ENCODE data around the gene ARHGEF40. TPM values are rescaled to one million over a fixed set of nuclear protein-coding genes. Genes with fewer than 3 reads are reported as not detected.

ARHGEF40 gene
- total and polyA plus RNA-seq, 10 of the 15 experiments (the other 5 are each of a cell fraction or from before 2014, with no cell fraction given) = 0.03 to 0.31 (median 0.08) TPM; not detected in 2

GRCh38 chr14:21071225-21072030 lies 1.3 kb downstream of the ARHGEF40 start (continued):
- TF ChIP-seq, protein P1, sequence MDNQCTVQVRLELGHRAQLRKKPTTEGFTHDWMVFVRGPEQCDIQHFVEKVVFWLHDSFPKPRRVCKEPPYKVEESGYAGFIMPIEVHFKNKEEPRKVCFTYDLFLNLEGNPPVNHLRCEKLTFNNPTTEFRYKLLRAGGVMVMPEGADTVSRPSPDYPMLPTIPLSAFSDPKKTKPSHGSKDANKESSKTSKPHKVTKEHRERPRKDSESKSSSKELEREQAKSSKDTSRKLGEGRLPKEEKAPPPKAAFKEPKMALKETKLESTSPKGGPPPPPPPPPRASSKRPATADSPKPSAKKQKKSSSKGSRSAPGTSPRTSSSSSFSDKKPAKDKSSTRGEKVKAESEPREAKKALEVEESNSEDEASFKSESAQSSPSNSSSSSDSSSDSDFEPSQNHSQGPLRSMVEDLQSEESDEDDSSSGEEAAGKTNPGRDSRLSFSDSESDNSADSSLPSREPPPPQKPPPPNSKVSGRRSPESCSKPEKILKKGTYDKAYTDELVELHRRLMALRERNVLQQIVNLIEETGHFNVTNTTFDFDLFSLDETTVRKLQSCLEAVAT (IDR thresholded peaks at IDR 0.05) = no peak
- TF ChIP-seq EED (IDR thresholded peaks at IDR 0.05; ENCODE audit: low read depth) (no peak), ZNF274 (IDR thresholded peaks at IDR 0.05; ENCODE audit: insufficient read depth, insufficient read length) (no peak), ASH2L (IDR thresholded peaks at IDR 0.05; ENCODE audit: borderline replicate concordance, low read depth) (no peak), REST (IDR thresholded peaks at IDR 0.05; ENCODE audit: low read depth, low read length) (no peak), NBN (IDR thresholded peaks at IDR 0.05) (peak; percentile 75; the same call in 1 of the 2 replicates), CREB1 (IDR thresholded peaks at IDR 0.05; ENCODE audit: low read depth) (no peak), MYB (IDR thresholded peaks at IDR 0.05; ENCODE audit: borderline replicate concordance, low read depth, low read length) (no peak), EGR1 (IDR thresholded peaks at IDR 0.05; ENCODE audit: borderline replicate concordance in 1 of 2, low read depth in 2 of 2, low read length in 2 of 2) (0 out of 3 replicates have a peak, but pooled peaks of 1 of the 2 experiments have one; percentile 44), CBFB (IDR thresholded peaks at IDR 0.05; ENCODE audit: low read depth) (no peak)
- TF ChIP-seq, protein P2, sequence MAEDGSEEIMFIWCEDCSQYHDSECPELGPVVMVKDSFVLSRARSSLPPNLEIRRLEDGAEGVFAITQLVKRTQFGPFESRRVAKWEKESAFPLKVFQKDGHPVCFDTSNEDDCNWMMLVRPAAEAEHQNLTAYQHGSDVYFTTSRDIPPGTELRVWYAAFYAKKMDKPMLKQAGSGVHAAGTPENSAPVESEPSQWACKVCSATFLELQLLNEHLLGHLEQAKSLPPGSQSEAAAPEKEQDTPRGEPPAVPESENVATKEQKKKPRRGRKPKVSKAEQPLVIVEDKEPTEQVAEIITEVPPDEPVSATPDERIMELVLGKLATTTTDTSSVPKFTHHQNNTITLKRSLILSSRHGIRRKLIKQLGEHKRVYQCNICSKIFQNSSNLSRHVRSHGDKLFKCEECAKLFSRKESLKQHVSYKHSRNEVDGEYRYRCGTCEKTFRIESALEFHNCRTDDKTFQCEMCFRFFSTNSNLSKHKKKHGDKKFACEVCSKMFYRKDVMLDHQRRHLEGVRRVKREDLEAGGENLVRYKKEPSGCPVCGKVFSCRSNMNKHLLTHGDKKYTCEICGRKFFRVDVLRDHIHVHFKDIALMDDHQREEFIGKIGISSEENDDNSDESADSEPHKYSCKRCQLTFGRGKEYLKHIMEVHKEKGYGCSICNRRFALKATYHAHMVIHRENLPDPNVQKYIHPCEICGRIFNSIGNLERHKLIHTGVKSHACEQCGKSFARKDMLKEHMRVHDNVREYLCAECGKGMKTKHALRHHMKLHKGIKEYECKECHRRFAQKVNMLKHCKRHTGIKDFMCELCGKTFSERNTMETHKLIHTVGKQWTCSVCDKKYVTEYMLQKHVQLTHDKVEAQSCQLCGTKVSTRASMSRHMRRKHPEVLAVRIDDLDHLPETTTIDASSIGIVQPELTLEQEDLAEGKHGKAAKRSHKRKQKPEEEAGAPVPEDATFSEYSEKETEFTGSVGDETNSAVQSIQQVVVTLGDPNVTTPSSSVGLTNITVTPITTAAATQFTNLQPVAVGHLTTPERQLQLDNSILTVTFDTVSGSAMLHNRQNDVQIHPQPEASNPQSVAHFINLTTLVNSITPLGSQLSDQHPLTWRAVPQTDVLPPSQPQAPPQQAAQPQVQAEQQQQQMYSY (CRISPR knock-in tag; IDR thresholded peaks at IDR 0.05) = no peak
- TF ChIP-seq, protein P3, sequence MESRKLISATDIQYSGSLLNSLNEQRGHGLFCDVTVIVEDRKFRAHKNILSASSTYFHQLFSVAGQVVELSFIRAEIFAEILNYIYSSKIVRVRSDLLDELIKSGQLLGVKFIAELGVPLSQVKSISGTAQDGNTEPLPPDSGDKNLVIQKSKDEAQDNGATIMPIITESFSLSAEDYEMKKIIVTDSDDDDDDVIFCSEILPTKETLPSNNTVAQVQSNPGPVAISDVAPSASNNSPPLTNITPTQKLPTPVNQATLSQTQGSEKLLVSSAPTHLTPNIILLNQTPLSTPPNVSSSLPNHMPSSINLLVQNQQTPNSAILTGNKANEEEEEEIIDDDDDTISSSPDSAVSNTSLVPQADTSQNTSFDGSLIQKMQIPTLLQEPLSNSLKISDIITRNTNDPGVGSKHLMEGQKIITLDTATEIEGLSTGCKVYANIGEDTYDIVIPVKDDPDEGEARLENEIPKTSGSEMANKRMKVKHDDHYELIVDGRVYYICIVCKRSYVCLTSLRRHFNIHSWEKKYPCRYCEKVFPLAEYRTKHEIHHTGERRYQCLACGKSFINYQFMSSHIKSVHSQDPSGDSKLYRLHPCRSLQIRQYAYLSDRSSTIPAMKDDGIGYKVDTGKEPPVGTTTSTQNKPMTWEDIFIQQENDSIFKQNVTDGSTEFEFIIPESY (IDR thresholded peaks at IDR 0.05) = no peak
- TF ChIP-seq, protein P4, sequence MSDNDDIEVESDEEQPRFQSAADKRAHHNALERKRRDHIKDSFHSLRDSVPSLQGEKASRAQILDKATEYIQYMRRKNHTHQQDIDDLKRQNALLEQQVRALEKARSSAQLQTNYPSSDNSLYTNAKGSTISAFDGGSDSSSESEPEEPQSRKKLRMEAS (IDR thresholded peaks at IDR 0.05; ENCODE audit: low read depth, low read length) = no peak
- TF ChIP-seq, protein P5, sequence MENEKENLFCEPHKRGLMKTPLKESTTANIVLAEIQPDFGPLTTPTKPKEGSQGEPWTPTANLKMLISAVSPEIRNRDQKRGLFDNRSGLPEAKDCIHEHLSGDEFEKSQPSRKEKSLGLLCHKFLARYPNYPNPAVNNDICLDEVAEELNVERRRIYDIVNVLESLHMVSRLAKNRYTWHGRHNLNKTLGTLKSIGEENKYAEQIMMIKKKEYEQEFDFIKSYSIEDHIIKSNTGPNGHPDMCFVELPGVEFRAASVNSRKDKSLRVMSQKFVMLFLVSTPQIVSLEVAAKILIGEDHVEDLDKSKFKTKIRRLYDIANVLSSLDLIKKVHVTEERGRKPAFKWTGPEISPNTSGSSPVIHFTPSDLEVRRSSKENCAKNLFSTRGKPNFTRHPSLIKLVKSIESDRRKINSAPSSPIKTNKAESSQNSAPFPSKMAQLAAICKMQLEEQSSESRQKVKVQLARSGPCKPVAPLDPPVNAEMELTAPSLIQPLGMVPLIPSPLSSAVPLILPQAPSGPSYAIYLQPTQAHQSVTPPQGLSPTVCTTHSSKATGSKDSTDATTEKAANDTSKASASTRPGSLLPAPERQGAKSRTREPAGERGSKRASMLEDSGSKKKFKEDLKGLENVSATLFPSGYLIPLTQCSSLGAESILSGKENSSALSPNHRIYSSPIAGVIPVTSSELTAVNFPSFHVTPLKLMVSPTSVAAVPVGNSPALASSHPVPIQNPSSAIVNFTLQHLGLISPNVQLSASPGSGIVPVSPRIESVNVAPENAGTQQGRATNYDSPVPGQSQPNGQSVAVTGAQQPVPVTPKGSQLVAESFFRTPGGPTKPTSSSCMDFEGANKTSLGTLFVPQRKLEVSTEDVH (IDR thresholded peaks at IDR 0.05; ENCODE audit: low read depth, partially characterized antibody) = no peak

Data from GM12878 (cell line).